HepG2 (cell line): ENCODE data around the gene AKAP8L. TPM values are rescaled to one million over a fixed set of nuclear protein-coding genes. Genes with fewer than 3 reads are reported as not detected.
A peak's percentile ranks its signal among the peaks of the same experiment; 100 is the strongest.

Experiments
- BRCA1 ChIP-seq: sonication (generic); formaldehyde crosslinking; IDR thresholded peaks from 2 replicates; pipeline ENCODE4 v1.4.0; 2020; ENCODE audit warnings: missing genetic modification reagents
- CREM ChIP-seq, 2 experiments: sonication (generic) in 1 of 2; formaldehyde crosslinking in 1 of 2; IDR thresholded peaks; 2 replicates each; pipeline versions ENCODE4 v1.4.0 to v1.6.1; 2016 to 2020; ENCODE audit warnings: antibody characterized with exemption in 1 of 2, mild to moderate bottlenecking in 1 of 2, missing genetic modification reagents in 1 of 2
- FOXJ3 ChIP-seq: sonication (generic); formaldehyde crosslinking; IDR thresholded peaks from 2 replicates; pipeline ENCODE4 v1.4.0; 2020; ENCODE audit warnings: missing genetic modification reagents, mild to moderate bottlenecking, borderline replicate concordance
- HCFC1 ChIP-seq: fragments of 150-350 bp; IDR thresholded peaks from 2 replicates; pipeline ENCODE4 v1.6.1; 2014; ENCODE audit warnings: low read depth, low read length
- HOXA3 ChIP-seq: sonication (generic); formaldehyde crosslinking; IDR thresholded peaks from 2 replicates; pipeline ENCODE4 v1.5.0; 2020; ENCODE audit warnings: missing genetic modification reagents
- POLR2AphosphoS5 ChIP-seq: IDR thresholded peaks from 2 replicates; pipeline ENCODE4 v1.6.1; 2012; ENCODE audit warnings: low read depth, low read length
- RBAK ChIP-seq: sonication (generic); formaldehyde crosslinking; IDR thresholded peaks from 2 replicates; pipeline ENCODE4 v1.5.1; 2020; ENCODE audit warnings: mild to moderate bottlenecking, missing genetic modification reagents
- RELA ChIP-seq: sonication (generic); formaldehyde crosslinking; IDR thresholded peaks from 2 replicates; pipeline ENCODE4 v1.4.0; 2020; ENCODE audit warnings: missing genetic modification reagents
- RXRB ChIP-seq: IDR thresholded peaks from 2 replicates; pipeline ENCODE4 v1.6.1; 2016; ENCODE audit warnings: borderline replicate concordance, missing genetic modification reagents, missing compliant biosample characterization
- SNAPC5 ChIP-seq: sonication (generic); formaldehyde crosslinking; IDR thresholded peaks from 2 replicates; pipeline ENCODE4 v1.8.1; 2023; ENCODE audit warnings: mild to moderate bottlenecking, missing genetic modification reagents, borderline replicate concordance
- ZC3H13 ChIP-seq: sonication (generic); formaldehyde crosslinking; IDR thresholded peaks from 2 replicates; pipeline ENCODE4 v1.8.1; 2023; ENCODE audit warnings: mild to moderate bottlenecking, missing genetic modification reagents, moderate library complexity
- ZNF142 ChIP-seq: sonication (generic); formaldehyde crosslinking; IDR thresholded peaks from 2 replicates; pipeline ENCODE4 v1.4.0; 2020; ENCODE audit warnings: missing genetic modification reagents
- ZNF253 ChIP-seq: sonication (generic); formaldehyde crosslinking; IDR thresholded peaks from 2 replicates; pipeline ENCODE4 v1.8.0; 2022; ENCODE audit warnings: mild to moderate bottlenecking, missing genetic modification reagents, borderline replicate concordance
- ZNF354B ChIP-seq: sonication (generic); formaldehyde crosslinking; IDR thresholded peaks from 2 replicates; pipeline ENCODE4 v1.8.0; 2022; ENCODE audit warnings: mild to moderate bottlenecking, missing genetic modification reagents
- ZNF513 ChIP-seq: sonication (generic); formaldehyde crosslinking; conservative IDR thresholded peaks from 2 replicates; pipeline ENCODE4 v1.5.0; 2020; ENCODE audit warnings: missing genetic modification reagents
- ZNF552 ChIP-seq: sonication (generic); formaldehyde crosslinking; IDR thresholded peaks from 2 replicates; pipeline ENCODE4 v1.9.0; 2022; ENCODE audit warnings: missing genetic modification reagents, mild to moderate bottlenecking, borderline replicate concordance
- ZNF607 ChIP-seq: sonication (generic); formaldehyde crosslinking; IDR thresholded peaks from 2 replicates; pipeline ENCODE4 v1.5.1; 2020; ENCODE audit warnings: missing genetic modification reagents, mild to moderate bottlenecking, borderline replicate concordance
- polyA plus RNA-seq, 8 experiments: library from polyadenylated mRNA; depleted of rRNA in 3 of 8; stranded (reverse) in 7 of 8; unstranded in 1 of 8; fragments of >200 nt; fragmentation: Illumina TruSeq in 4 of 8; extraction: Trizol in 4 of 8; gene quantifications; 2 replicates each; pipeline versions ENCODE4 v1.2.1 to v1.2.3, GENCODE V29; 2011 to 2016; ENCODE audit warnings: low read depth in 4 of 8, missing spikeins in 1 of 8, mixed read lengths in 1 of 8; ENCODE audit not compliant: insufficient read depth in 1 of 8
- total RNA-seq, 5 experiments: library from RNA; depleted of rRNA; stranded (reverse); fragments of >200 nt; fragmentation: Illumina TruSeq; extraction: Trizol; gene quantifications; 2 replicates each; pipeline ENCODE4 v1.2.3, GENCODE V29; 2016; ENCODE audit warnings: low read depth in 1 of 5
- TF ChIP-seq, protein P1 (sequence below): sonication (generic); formaldehyde crosslinking; IDR thresholded peaks from 2 replicates; pipeline ENCODE4 v1.4.0; 2020; ENCODE audit warnings: mild to moderate bottlenecking, missing genetic modification reagents

The AKAP8L gene
- total and polyA plus RNA-seq, 2 of the 13 experiments (the other 11 are each of a cell fraction or from before 2014, with no cell fraction given): 48.2 to 49.6 TPM

- peak; percentile 41; the same call in 1 of the 2 replicates for TF ChIP-seq ZC3H13 (CRISPR knock-in tag)
- no peak for TF ChIP-seq ZNF253 (CRISPR knock-in tag)
- no peak for TF ChIP-seq HCFC1
- TF ChIP-seq ZNF513: no peak
- 0 out of 2 replicates have a peak, but pooled peaks have one; percentile 36 for TF ChIP-seq POLR2AphosphoS5
- TF ChIP-seq RBAK (CRISPR knock-in tag): no peak
- TF ChIP-seq ZNF607 (CRISPR knock-in tag): no peak
- no peak for TF ChIP-seq BRCA1 (CRISPR knock-in tag)
- TF ChIP-seq RXRB: 0 out of 2 replicates have a peak, but pooled peaks have one; percentile 0
- TF ChIP-seq HOXA3: no peak
- TF ChIP-seq ZNF354B (CRISPR knock-in tag): 0 out of 2 replicates have a peak, but pooled peaks have one; percentile 54
- no peak for TF ChIP-seq SNAPC5 (CRISPR knock-in tag)
- no peak for TF ChIP-seq ZNF552 (CRISPR knock-in tag)
- TF ChIP-seq, protein P1, sequence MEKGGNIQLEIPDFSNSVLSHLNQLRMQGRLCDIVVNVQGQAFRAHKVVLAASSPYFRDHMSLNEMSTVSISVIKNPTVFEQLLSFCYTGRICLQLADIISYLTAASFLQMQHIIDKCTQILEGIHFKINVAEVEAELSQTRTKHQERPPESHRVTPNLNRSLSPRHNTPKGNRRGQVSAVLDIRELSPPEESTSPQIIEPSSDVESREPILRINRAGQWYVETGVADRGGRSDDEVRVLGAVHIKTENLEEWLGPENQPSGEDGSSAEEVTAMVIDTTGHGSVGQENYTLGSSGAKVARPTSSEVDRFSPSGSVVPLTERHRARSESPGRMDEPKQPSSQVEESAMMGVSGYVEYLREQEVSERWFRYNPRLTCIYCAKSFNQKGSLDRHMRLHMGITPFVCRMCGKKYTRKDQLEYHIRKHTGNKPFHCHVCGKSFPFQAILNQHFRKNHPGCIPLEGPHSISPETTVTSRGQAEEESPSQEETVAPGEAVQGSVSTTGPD (CRISPR knock-in tag): no peak
- no peak for TF ChIP-seq RELA (CRISPR knock-in tag)
- TF ChIP-seq ZNF142: no peak
- TF ChIP-seq FOXJ3 (CRISPR knock-in tag): no peak
- no peak for TF ChIP-seq CREM (IDR thresholded peaks at IDR 0.05)
- TF ChIP-seq CREM (CRISPR knock-in tag; IDR thresholded peaks at IDR 0.05): no peak
- TF ChIP-seq, all 625 proteins: peak for 12
Measured at GRCh38 chr19:15419413-15420025, 731 bp upstream of the AKAP8L start (continued).
